Heart left ventricle (tissue), 13 donors: Measurements from ENCODE around the gene STK17A.

Experiments
- POLR2A ChIP-seq, 2 donors: fragments of 450-650 bp; IDR thresholded peaks; one replicate each; pipeline ENCODE4 v1.6.1; 2017; ENCODE audit warnings: antibody characterized with exemption in 2 of 2, mild to moderate bottlenecking in 2 of 2, moderate library complexity in 2 of 2
- TF ChIP-seq, protein P1 (sequence below), 12 donors: fragments of 200-600 bp; sonication (generic) in 4 of 12; IDR thresholded peaks; one replicate each; pipeline versions ENCODE4 v1.5.0 to v1.8.0; 2018 to 2022; ENCODE audit warnings: antibody characterized with exemption in 12 of 12, mild to moderate bottlenecking in 5 of 12
- donor health status: ischemic (EF 13 %, LVEDD 7.1; RV severe dilation, severe dysfunction).
- donor health status: DM: no; HTN: yes; CAD: no.
- donor health status: DM: no; HTN: no; CAD: no.
- donor health status: ischemic (EF 25% LVEDD 6.9; RV normal size, moderate dysfunction).
- donor health status: ischemic (EF 25% LVEDD 5.7; RV mildly dilated, moderate dysfunction).
- donor health status: ischemic (EF 35%, LVEDD 5.7; RV mildly dilated, moderate dysfunction).
- donor health status: nonischemic (EF 11% LVEDD 7.7; RV severe dilation, severe dysfunction).
- donor health status: DM: yes; HTN: yes; CAD: no.
- donor health status: PGD.
- donor health status: ischemic (EF 29% LVEDD 5.4; RV normal size, mild dysfunction).
- donor health status: nonischemic (EF 23%, LVEDD 6.1; RV moderate dilation, normal function).

DNA sequence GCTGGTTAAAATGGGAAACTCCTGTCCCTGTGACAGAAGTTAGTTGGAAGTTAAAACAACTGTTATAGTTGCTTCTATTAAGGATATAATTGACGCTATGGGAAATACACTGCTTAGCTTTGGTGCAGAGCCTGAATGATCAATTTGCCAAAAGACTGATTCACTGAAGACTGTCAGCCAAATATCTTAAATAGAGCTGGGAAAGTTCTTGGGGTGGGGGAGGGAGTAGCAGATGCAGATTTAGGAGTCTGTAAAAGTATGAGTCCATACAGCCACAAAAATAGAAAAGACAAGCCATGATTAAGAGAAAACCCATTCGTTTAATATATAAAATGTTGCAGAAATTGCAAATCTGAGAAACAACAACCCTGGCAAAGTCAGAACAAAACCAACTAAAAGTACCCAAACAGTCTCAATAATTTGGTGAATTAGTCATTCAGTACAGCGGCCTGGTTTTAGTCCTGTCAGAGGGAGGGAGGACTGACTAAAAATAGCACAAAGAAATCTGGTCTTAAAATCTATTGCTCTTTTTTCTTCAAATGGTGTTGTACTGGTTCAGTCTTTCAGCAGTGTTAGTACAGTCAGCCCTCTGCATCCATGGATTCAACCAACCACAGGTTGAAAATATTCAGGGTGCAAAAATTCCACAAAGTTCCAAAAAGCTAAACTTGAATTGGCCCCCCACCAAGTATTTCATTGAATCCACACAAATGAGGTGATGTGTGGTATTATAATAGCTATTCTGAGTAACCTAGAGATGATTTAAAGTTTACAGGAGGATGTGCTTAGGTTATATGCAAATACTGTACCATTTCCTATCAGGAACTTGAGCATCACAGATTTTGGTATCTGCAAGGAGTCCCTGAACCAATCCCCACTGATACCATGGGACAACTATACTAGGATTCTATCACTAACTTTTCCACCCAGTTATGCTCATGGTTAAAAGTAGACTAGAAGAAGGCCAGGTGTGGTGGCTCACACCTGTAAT is 30.0 kb downstream of the STK17A start:
- TF ChIP-seq POLR2A (IDR thresholded peaks at IDR 0.05): no peak
- TF ChIP-seq, protein P1, sequence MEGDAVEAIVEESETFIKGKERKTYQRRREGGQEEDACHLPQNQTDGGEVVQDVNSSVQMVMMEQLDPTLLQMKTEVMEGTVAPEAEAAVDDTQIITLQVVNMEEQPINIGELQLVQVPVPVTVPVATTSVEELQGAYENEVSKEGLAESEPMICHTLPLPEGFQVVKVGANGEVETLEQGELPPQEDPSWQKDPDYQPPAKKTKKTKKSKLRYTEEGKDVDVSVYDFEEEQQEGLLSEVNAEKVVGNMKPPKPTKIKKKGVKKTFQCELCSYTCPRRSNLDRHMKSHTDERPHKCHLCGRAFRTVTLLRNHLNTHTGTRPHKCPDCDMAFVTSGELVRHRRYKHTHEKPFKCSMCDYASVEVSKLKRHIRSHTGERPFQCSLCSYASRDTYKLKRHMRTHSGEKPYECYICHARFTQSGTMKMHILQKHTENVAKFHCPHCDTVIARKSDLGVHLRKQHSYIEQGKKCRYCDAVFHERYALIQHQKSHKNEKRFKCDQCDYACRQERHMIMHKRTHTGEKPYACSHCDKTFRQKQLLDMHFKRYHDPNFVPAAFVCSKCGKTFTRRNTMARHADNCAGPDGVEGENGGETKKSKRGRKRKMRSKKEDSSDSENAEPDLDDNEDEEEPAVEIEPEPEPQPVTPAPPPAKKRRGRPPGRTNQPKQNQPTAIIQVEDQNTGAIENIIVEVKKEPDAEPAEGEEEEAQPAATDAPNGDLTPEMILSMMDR (IDR thresholded peaks at IDR 0.05): no peak
